Lower leg skin (tissue), 4 donors: ENCODE results near the gene CNKSR3. TPM values are rescaled to one million over a fixed set of nuclear protein-coding genes. Genes with fewer than 3 reads are reported as not detected.

Experiments used
- DNase-seq, 2 donors: peaks; one replicate each; pipeline ENCODE4 v3.0.0-alpha.2; 2019; ENCODE audit warnings: low spot score in 2 of 2
- H3K4me3 ChIP-seq: fragments of 200-600 bp; sonication (generic); 2 replicates; pipeline ENCODE4 v1.5.1; 2017; ENCODE audit warnings: mild to moderate bottlenecking, low read depth; ENCODE audit not compliant: poor library complexity, severe bottlenecking
- POLR2A ChIP-seq, 2 donors: fragments of 450-650 bp; IDR thresholded peaks; one replicate each; pipeline ENCODE4 v1.6.1; 2016 to 2017; ENCODE audit warnings: antibody characterized with exemption in 2 of 2, mild to moderate bottlenecking in 1 of 2, moderate library complexity in 1 of 2
- WGBS, 2 donors: methylation state at CpG; one replicate each; pipeline ENCODE4 v1.1.5; 2018; 5-methylcytosine and 5-hydroxymethylcytosine counted together
- intact Hi-C: fragments of 100-400 bp; cut with DNase I; formaldehyde crosslinking; loops from one replicate; pipeline ENCODE4 v1.15.0; 2023; ENCODE audit warnings: low total_unique reads
- total RNA-seq, 4 donors: library from RNA; depleted of rRNA; stranded (reverse); fragments of >200 nt; gene quantifications; one replicate each; pipeline ENCODE4 v1.1.0, GENCODE V29; 2016
- TF ChIP-seq, protein P1 (sequence below), 3 donors: fragments of 450-650 bp; IDR thresholded peaks; one replicate each; pipeline ENCODE4 v1.5.1; 2016; ENCODE audit warnings: antibody characterized with exemption in 3 of 3, mild to moderate bottlenecking in 3 of 3, moderate library complexity in 2 of 3

The CNKSR3 gene
- total RNA-seq, 4 donors from 2014 or later: 8.8 to 11.1 (median 9.4) TPM

DNA sequence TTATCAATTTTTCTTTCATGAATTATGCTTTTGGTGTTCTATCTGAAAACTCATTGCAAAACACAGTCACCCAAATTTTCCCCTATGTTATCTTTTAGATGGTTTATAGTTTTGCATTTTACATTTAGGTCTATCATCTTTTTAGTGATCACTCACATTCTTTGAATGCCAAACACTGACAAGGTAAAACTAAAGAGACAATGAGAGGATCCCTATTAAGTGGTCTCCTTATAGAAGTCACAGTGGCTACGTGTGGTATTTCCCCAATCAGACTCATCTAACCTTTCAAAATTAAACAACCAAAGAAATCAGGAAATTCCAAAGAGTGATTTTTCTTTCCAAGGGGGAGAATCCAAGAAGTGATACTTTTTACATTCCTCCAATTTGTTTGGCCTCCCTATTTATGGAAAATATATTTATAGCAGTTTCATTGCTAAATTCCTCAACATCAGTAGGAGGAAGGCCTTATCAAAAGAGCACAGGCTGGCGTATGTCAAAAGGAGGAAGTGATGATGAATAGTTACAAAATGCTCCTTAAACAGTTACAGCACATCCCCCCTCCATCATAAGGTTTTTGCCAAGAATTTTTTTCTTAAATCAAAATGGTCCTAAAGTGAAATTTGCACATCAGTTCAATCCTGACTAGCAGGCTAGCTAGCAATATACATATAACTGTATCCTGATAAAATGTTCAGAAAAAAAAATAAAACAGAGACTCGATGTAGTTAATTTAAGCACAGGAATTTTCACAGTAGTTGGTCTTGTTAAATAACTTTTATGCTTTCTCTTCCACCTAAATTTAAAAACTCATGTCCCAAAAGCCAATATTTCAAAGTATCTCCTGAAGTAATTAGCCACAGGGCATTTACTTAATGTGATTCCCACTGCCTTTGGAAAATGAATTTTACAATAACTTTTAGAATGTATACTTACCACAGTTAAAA lies 77.7 kb downstream of the CNKSR3 start:
- intact Hi-C loops: no loop called here
- no peak for DNase-seq
- no peak overlapping the region for H3K4me3 ChIP-seq
- TF ChIP-seq, protein P1, sequence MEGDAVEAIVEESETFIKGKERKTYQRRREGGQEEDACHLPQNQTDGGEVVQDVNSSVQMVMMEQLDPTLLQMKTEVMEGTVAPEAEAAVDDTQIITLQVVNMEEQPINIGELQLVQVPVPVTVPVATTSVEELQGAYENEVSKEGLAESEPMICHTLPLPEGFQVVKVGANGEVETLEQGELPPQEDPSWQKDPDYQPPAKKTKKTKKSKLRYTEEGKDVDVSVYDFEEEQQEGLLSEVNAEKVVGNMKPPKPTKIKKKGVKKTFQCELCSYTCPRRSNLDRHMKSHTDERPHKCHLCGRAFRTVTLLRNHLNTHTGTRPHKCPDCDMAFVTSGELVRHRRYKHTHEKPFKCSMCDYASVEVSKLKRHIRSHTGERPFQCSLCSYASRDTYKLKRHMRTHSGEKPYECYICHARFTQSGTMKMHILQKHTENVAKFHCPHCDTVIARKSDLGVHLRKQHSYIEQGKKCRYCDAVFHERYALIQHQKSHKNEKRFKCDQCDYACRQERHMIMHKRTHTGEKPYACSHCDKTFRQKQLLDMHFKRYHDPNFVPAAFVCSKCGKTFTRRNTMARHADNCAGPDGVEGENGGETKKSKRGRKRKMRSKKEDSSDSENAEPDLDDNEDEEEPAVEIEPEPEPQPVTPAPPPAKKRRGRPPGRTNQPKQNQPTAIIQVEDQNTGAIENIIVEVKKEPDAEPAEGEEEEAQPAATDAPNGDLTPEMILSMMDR (IDR thresholded peaks at IDR 0.05): no peak
- TF ChIP-seq POLR2A (IDR thresholded peaks at IDR 0.05): no peak
- 51 to 68% methylated on average over 3 of the region's 3 CpGs for WGBS, 2 donors

DNA sequence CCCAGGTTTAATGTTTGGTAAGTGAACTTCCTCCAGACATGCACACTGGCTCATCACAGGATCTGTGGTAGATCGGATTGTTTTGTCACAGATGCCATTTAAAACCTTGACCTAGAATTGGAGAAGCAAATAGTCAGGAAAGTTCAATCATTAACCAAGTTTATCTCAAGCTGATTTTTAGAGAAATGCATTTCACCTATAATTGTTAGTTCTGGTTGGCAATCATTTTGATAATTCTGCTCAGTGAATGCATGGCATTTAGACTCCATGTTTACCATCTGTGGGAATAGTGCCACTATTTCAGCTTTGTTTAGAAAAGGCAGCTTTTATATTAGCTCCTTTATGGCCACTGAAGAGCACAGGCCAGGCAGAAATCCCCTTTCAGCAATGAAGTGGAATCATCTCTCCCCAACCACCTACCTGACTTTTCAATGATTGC lies 80.0 kb downstream of the CNKSR3 start:
- no peak for TF ChIP-seq POLR2A (IDR thresholded peaks at IDR 0.05)
- TF ChIP-seq, protein P1 (IDR thresholded peaks at IDR 0.05): no peak
- intact Hi-C loops: no loop called here
- WGBS, 2 donors: 83 to 88% methylated on average over 1 of the region's 1 CpG

DNA sequence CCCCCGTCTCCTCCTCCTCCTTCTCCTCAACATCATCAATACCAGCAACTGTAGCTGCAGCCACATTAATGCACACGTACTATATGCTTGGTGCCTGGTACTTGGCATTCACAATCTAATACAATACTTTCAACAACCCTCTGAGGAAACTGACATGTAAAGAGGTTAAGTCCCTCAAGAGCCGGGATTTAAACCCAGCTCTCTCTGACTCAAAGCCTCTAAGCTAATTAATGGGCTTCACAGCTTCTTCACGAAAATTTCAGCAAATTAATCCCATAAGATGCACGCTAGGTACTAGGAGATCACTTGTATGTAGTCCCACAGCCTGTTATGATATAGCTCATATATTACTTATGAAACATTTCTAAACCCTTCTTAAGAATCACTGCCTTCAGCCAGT lies 80.8 kb downstream of the CNKSR3 start:
- TF ChIP-seq, protein P1 (IDR thresholded peaks at IDR 0.05): no peak
- TF ChIP-seq POLR2A (IDR thresholded peaks at IDR 0.05): no peak
- 97 to 99% methylated on average over 5 of the region's 5 CpGs for WGBS, 2 donors
- intact Hi-C loops: no loop called here
- DNase-seq: no peak
- H3K4me3 ChIP-seq: no peak overlapping the region

More for the DNA sequence above, 80.0 kb downstream of the CNKSR3 start:
- H3K4me3 ChIP-seq: no peak overlapping the region
- DNase-seq: no peak

DNA sequence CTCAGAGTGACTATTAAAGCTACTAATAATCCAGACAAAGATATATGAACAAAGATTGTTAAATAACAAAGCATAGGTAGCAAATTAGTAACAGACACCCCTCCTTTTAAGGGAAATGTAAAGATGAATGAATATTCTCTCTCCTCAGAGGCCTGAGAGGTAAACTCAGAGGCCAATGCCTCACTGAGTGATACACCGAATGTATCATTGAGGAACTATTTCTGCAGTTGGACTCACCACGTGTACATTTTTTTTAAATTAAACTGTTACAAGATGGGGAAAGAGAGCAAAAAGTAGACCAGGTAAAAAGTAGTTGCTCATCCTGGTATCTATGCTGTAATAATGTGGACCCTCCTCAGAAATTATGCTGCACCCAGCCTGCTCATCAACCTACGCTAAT lies 81.6 kb downstream of the CNKSR3 start:
- intact Hi-C loops: no loop called here
- TF ChIP-seq, protein P1 (IDR thresholded peaks at IDR 0.05): no peak
- no peak for TF ChIP-seq POLR2A (IDR thresholded peaks at IDR 0.05)
- H3K4me3 ChIP-seq: no peak overlapping the region
- 90 to 91% methylated on average over 3 of the region's 3 CpGs for WGBS, 2 donors
- no peak for DNase-seq

DNA sequence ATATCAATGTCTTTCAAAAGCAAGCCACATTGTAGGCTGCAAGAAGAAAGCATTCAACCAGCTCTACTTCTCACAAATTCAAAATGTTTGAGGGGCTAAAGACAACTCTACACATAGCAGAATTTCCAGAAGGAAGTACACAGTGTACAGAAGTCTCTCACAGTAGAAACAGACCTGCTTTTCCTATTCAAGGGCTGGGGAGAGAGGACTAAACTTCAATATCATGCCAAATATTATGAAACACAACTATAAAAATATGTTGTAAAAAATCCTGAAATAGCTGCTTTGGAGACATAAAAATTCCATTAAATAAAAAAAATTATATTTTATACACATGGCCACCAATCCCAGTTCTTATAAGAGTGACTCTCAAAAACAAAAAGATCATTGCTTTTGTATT lies 83.0 kb downstream of the CNKSR3 start:
- intact Hi-C loops: no loop called here
- no peak for DNase-seq
- H3K4me3 ChIP-seq: no peak overlapping the region
- TF ChIP-seq, protein P1 (IDR thresholded peaks at IDR 0.05): no peak
- no peak for TF ChIP-seq POLR2A (IDR thresholded peaks at IDR 0.05)
